ENCODE results near the gene C3orf80.
"Not testable (repeated sequence)": the region's sequence is repeated elsewhere in the genome, so short reads cannot be mapped to it uniquely, and the experiment has no call there.

Gene C3orf80

GRCh38 chr3:160225176-160226025 is at the start of gene C3orf80:
C3orf80 (plus strand) TSS chr3:160225422; CDS start chr3:160225636, 214 bp downstream.
- Histone ChIP-seq H2AFZ (ENCODE audit: low read depth, low read length) (no peak within 1 kb of the TSS), H3K4me3 (ENCODE audit: low read depth in 1 of 2, low read length in 2 of 2) (no peak within 1 kb of the TSS), H3K36me3 (ENCODE audit: insufficient read depth, low read length) (no peaks in the 10 kb centered on the region), H3K79me2 (ENCODE audit: insufficient read depth, low read length) (no peaks in the 10 kb centered on the region), H3K27me3 (ENCODE audit: insufficient read depth, low read length, poor library complexity) (peaks cover 9% of the 10 kb centered on the region), H3K9me3 (ENCODE audit: insufficient read depth, low read length, severe bottlenecking) (no peaks in the 10 kb centered on the region), H4K20me1 (ENCODE audit: insufficient read depth, low read length) (no peaks in the 10 kb centered on the region), H3K9ac (ENCODE audit: low read depth, low read length) (no peak within 1 kb of the TSS), H3K4me2 (ENCODE audit: insufficient read depth, low read length) (no peak within 1 kb of the TSS), H3K27ac (ENCODE audit: low read length) (no peak within 1 kb of the TSS), H3K4me1 (ENCODE audit: insufficient read depth, low read length) (no peaks in the 10 kb centered on the region)
- DNase-seq = no peak
- TF ChIP-seq, protein P1, sequence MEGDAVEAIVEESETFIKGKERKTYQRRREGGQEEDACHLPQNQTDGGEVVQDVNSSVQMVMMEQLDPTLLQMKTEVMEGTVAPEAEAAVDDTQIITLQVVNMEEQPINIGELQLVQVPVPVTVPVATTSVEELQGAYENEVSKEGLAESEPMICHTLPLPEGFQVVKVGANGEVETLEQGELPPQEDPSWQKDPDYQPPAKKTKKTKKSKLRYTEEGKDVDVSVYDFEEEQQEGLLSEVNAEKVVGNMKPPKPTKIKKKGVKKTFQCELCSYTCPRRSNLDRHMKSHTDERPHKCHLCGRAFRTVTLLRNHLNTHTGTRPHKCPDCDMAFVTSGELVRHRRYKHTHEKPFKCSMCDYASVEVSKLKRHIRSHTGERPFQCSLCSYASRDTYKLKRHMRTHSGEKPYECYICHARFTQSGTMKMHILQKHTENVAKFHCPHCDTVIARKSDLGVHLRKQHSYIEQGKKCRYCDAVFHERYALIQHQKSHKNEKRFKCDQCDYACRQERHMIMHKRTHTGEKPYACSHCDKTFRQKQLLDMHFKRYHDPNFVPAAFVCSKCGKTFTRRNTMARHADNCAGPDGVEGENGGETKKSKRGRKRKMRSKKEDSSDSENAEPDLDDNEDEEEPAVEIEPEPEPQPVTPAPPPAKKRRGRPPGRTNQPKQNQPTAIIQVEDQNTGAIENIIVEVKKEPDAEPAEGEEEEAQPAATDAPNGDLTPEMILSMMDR (IDR thresholded peaks at IDR 0.05; ENCODE audit: borderline replicate concordance, extremely low read depth, low read length, poor library complexity, severe bottlenecking) = no peak
- no peak for TF ChIP-seq EZH2 (IDR thresholded peaks at IDR 0.05; ENCODE audit: borderline replicate concordance, low read depth, low read length, severe bottlenecking)
- ATAC-seq (ENCODE audit: insufficient read depth, low read depth) = no peak

DNA sequence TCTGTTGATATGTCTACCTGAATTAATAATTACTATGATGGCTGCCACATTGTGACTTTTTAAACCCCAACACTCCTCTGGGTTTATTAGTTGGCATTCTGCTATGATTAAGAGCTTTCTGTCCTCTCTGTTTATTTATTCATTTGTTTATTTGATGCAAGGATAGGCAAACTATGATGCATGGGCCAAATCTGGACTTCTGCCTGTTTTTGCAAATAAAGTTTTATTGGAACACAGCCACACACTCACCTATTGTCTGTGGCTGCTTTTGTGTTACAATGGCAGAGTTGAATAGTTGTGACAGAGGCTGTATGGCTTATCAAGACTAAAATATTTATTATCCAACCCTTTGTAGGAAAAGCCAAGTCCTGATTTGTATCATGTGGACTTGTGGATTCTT is 48.3 kb upstream of the C3orf80 start:
- H3K27ac ChIP-seq (ENCODE audit: low read length) = no peak overlapping the region
- H3K9me3 ChIP-seq (ENCODE audit: insufficient read depth, low read length, severe bottlenecking) = no peaks in the 10 kb centered on the region
- ATAC-seq (ENCODE audit: insufficient read depth, low read depth) (no peak), DNase-seq (no peak)
- H3K4me2 ChIP-seq (ENCODE audit: insufficient read depth, low read length) = no peak overlapping the region
- H2AFZ ChIP-seq (ENCODE audit: low read depth, low read length) = no peak overlapping the region
- no peaks in the 10 kb centered on the region for H3K79me2 ChIP-seq (ENCODE audit: insufficient read depth, low read length)
- H3K9ac ChIP-seq (ENCODE audit: low read depth, low read length) = no peak overlapping the region
- no peaks in the 10 kb centered on the region for H3K4me1 ChIP-seq (ENCODE audit: insufficient read depth, low read length)
- TF ChIP-seq, protein P1 (IDR thresholded peaks at IDR 0.05; ENCODE audit: borderline replicate concordance, extremely low read depth, low read length, poor library complexity, severe bottlenecking) = no peak
- no peak for TF ChIP-seq EZH2 (IDR thresholded peaks at IDR 0.05; ENCODE audit: borderline replicate concordance, low read depth, low read length, severe bottlenecking)
- no peak overlapping the region for H3K4me3 ChIP-seq (ENCODE audit: low read depth in 1 of 2, low read length in 2 of 2)
- no peaks in the 10 kb centered on the region for H3K36me3 ChIP-seq (ENCODE audit: insufficient read depth, low read length)
- no peaks in the 10 kb centered on the region for H3K27me3 ChIP-seq (ENCODE audit: insufficient read depth, low read length, poor library complexity)
- H4K20me1 ChIP-seq (ENCODE audit: insufficient read depth, low read length) = no peaks in the 10 kb centered on the region

DNA sequence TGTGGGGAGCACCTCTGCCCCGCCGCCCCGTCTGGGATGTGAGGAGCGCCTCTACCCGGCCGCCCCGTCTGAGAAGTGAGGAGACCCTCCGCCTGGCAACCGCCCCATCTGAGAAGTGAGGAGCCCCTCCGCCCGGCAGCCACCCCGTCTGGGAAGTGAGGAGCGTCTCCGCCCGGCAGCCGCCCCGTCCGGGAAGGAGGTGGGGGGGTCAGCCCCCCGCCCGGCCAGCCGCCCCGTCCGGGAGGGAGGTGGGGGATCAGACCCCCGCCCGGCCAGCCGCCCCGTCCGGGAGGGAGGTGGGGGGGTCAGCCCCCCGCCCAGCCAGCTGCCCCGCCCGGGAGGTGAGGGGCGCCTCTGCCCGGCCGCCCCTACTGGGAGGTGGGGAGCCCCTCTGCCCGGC is 46.6 kb upstream of the C3orf80 start:
- H3K9ac ChIP-seq (ENCODE audit: low read depth, low read length); DNase-seq; ATAC-seq (ENCODE audit: insufficient read depth, low read depth); H3K27me3 ChIP-seq (ENCODE audit: insufficient read depth, low read length, poor library complexity); H3K4me3 ChIP-seq (ENCODE audit: low read depth in 1 of 2, low read length in 2 of 2); H3K4me1 ChIP-seq (ENCODE audit: insufficient read depth, low read length); H3K27ac ChIP-seq (ENCODE audit: low read length); H3K36me3 ChIP-seq (ENCODE audit: insufficient read depth, low read length); H3K4me2 ChIP-seq (ENCODE audit: insufficient read depth, low read length); H4K20me1 ChIP-seq (ENCODE audit: insufficient read depth, low read length); H3K79me2 ChIP-seq (ENCODE audit: insufficient read depth, low read length); H3K9me3 ChIP-seq (ENCODE audit: insufficient read depth, low read length, severe bottlenecking); H2AFZ ChIP-seq (ENCODE audit: low read depth, low read length): not testable (repeated sequence)

- not testable (repeated sequence) for H3K27me3 ChIP-seq (ENCODE audit: insufficient read depth, low read length, poor library complexity); H3K4me2 ChIP-seq (ENCODE audit: insufficient read depth, low read length); H3K27ac ChIP-seq (ENCODE audit: low read length); H4K20me1 ChIP-seq (ENCODE audit: insufficient read depth, low read length); ATAC-seq (ENCODE audit: insufficient read depth, low read depth); H3K4me1 ChIP-seq (ENCODE audit: insufficient read depth, low read length); H3K4me3 ChIP-seq (ENCODE audit: low read depth in 1 of 2, low read length in 2 of 2); H3K36me3 ChIP-seq (ENCODE audit: insufficient read depth, low read length); H3K79me2 ChIP-seq (ENCODE audit: insufficient read depth, low read length); DNase-seq; H3K9me3 ChIP-seq (ENCODE audit: insufficient read depth, low read length, severe bottlenecking); H2AFZ ChIP-seq (ENCODE audit: low read depth, low read length); H3K9ac ChIP-seq (ENCODE audit: low read depth, low read length)
Observed at GRCh38 chr3:160179403-160179802, 45.8 kb upstream of the C3orf80 start.
